ENCODE data around the gene FALEC.

The FALEC gene

DNA sequence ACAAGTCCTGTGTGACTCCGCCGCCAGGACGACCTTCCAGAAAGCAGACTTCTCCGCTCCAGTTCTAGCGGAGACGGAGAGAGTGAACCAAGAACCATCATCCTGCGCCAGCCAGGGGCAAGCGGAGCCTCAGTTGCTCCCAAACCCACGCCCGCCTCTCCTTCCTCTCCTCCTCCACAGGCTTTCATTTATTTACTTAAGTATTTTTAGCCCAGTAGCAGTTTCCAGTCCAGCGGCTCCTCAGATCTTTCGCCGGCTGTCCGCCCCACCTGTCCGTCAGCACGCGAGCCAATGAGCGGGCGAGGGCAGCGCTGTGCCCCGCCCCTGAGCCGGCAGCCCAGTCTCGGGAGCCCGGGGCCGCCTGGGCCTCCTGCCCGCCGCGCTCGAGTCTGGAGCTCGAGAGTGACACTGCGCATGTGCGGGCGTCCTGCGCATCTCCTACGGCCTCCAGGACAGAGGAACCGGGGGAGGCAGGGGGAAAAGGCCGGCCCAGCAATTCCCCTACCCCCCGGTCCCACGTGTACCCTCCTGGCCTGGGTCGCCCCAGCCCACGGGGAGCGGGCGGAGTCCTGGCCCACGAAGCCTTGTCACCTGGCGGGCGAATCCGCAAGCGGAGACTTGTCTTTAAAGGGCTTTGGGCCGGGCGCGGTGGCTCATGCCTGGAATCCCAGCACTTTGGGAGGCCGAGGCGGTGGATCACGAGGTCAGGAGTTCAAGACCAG lies at the start of gene FALEC:
TSS of gene FALEC (plus strand) at position 425 of the 722 bp plus-strand sequence.
- DNase-seq: peak; percentile 99

DNA sequence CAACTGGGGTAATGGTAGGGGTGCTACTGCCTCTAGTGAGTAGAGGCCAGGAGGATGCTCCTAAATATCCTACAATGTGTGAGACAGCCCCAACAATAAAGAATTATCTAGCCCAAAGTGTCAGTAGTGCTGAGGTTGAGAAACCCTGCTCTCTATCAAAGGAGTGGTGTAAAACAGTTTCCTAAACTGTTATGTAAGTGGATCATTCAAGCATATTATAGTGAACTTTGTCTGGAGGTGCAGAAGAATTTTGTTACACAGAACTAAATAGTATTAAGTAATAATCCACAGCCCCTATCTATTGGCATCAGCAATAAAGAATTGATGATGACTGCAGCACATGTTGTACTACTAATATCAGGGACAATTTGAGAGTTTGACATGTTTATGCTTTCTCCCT lies 48.6 kb upstream of the FALEC start:
- no peak for DNase-seq

DNA sequence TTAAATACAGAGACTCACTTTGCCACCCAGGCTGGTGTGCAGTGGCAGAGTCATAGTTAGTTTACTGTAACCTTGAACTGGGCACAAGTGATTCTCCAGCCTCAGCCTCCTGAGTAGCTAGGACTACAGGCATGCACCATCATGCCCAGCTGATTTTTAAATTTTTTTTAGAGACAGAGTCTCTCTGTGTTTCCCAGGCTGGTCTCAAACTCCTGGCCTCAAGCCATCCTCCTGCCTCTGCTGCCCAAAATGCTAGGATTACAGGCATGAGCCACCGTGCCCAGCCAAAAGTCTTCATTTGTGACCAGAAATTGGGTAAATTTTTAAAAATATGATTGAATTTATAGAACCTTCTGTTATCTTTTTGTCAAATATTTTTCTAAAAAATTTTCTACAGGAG lies 46.3 kb upstream of the FALEC start:
- DNase-seq: no peak

DNA sequence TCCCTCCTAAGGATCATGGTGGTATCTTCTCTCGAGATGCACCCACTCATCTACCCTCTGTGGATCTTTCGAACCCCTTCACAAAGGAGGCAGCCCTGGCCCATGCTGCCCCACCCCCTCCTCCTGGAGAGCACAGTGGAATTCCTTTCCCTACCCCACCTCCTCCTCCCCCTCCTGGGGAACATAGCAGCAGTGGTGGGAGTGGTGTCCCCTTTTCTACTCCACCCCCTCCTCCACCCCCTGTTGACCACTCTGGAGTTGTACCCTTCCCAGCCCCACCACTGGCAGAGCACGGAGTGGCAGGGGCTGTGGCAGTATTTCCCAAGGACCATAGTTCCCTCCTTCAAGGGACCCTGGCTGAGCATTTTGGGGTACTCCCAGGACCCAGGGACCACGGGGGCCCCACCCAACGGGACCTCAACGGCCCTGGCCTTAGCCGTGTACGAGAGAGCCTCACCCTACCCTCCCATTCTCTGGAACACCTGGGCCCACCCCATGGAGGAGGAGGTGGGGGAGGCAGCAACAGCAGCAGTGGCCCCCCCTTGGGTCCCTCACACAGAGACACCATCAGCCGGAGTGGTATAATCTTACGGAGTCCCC lies 42.9 kb upstream of the FALEC start:
- DNase-seq: no peak

DNA sequence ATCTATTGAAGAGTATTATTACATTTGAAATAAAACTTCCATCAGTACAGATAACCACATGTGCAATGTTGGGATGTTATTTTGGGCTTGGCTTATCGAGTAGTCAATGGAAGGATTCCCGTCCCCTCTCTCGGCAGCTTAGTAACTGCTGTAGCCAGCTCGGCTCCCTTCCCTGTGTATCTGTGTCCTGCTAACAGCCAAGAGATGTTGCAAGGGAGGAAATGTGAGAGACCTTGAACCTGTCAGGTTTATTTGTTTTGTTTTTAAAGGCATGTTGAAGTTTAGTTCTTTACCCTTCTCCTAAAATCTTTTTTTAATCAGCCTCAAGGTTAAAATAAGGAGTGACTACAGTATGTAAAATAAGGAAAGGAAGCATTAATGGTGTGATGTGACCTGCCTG lies 41.9 kb upstream of the FALEC start:
- DNase-seq: peak; percentile 73

DNA sequence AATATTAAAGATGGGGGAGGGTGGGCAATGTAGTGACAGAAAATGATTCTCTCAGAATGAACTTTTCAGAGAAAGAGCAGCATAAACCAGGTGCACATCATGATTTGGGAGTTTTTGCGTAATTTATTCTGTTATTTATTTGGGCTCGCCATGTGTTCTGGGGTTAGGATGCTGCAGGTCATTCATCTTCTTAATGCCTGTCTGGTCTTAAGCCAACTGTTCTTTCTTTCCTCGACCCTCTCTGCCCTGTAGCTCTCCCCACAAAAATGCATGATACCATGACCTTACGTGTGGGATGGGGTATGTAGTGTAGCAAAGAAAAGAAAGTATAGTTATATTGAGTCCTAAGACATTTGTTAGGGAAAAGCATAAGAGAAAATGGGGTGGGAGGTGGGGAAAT lies 40.7 kb upstream of the FALEC start:
- peak; percentile 75 for DNase-seq

DNA sequence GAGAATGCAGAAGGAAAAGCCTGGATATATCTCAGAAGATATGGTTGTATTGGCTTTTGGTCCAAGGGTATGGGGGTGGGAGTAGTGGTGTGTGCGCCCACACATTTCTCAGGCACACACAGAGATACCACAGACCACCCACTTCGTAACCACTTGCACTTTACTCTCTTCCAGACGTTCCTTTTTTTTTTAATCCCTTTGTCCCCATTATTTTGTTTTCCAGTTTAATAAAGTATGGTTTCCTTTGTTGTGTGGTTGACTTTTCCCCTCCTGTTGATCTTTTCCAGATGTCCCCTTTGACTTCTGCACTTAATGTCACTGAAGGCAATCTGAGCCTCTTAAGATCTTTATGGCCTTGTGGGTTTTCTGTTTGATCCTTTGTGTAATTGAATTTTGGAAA lies 38.8 kb upstream of the FALEC start:
- DNase-seq: peak; percentile 91

DNA sequence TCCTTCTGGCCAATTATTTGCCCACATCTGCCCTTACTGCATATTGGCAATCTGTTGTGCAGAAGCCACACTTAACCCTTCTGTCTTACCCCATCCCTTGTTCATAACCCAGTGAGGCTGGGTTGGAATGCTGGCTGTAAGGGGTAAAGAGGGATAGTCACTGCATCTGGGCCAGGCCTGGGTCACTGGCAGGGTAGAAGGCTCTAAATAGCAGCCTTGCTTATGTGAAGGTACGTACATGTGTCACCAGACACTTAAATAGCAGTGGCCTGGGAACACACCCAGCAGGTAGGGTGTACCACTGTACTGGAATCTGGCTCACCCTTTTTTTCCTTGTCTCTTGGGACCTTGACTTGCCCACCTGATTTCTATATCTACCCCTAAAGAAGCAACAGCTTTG lies 38.2 kb upstream of the FALEC start:
- peak; percentile 73 for DNase-seq

DNA sequence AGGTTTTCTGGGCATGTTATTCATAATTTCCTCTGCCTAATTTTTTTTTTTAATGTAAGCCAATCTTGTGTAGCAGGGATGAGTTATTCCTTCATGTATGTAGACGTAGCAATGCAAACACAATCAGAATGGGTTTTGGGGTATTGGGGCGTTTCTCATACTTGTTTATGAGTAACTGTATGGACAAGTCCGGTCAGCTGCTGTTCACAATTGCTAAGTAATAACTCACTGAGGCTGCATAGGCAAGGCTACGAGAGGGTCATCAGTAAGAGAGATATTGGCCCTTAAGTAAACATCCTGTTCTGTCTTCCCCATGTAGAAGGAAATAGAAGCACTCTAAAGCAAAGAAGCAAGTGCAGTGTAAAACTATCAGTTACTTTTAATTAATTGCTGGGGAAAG lies 37.8 kb upstream of the FALEC start:
- peak; percentile 23 for DNase-seq

DNA sequence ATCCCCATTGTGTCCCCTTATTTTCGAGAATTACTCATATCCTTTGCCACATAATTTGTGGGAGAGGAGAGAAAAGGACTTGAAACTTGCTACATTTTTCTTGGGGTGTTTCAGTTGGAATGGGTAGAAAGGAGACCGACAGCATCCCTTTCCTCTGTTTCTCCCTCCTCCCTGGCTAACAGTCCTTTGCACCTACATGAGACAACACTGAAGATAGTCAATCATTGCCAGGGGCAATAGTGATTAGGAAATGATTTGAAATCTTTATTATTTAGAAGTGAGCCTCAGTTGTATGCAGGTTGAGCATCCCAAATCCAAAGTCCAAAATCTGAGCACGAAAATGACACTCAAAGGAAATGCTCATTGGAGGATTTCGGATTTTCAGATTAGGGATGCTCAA lies 36.2 kb upstream of the FALEC start:
- DNase-seq: no peak

DNA sequence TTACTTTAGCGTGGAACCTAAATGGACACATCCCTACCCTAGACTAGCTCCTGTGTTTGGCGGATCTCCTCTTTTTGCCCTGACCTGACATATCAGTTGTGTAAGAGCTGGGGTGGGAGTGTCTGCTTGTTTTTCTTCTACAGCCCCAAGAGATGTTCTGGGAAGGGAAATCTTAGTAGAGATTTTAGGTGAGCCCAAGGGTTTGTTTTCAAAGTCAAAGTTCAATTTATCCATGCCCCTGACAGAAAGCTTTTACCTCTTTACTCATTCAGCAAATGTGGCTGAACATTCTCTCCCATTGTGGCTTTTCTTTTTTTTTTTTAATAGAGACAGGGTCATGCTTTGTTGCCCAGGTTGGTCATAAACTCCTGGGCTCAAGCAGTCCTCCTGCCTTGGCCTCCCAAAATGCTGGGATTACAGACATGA lies 35.6 kb upstream of the FALEC start:
- DNase-seq: no peak

DNA sequence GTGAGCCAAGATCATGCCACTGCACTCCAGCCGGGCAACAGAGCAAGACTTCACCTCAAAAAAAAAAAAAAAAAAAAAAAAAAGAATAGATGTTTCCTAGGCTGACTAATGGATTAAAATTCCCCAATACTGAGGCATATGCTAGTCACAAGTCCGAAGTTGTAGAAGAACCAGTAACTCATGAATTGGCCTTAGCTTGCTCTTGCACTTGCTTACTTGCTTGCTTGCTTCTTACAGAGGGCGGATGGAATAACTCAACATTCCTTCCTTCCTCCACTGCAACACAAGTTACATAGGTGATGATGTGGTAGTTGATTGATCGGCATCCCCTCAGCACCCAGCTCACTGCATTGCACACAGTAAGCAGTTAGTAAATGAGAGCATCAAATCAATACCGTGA lies 31.1 kb upstream of the FALEC start:
- DNase-seq: no peak

DNA sequence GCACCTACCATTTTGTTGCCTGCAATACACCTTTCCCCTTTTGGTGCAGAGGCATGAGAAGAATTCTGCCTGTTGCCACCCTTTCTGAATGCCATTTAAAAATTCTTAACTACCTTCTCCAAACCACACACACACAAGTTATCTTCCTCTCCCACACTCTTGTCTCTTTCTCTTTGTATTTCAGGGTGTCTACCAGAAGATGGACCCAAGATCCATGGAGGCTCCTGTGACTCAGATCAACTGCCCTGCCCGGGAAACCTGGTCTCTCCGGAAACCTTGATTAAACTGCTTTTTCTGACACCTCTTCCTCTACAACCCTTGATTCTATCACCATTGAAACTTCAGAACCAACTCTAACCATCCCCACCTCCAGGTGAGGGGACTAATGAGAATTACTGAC lies 30.7 kb upstream of the FALEC start:
- DNase-seq: peak; percentile 30

DNA sequence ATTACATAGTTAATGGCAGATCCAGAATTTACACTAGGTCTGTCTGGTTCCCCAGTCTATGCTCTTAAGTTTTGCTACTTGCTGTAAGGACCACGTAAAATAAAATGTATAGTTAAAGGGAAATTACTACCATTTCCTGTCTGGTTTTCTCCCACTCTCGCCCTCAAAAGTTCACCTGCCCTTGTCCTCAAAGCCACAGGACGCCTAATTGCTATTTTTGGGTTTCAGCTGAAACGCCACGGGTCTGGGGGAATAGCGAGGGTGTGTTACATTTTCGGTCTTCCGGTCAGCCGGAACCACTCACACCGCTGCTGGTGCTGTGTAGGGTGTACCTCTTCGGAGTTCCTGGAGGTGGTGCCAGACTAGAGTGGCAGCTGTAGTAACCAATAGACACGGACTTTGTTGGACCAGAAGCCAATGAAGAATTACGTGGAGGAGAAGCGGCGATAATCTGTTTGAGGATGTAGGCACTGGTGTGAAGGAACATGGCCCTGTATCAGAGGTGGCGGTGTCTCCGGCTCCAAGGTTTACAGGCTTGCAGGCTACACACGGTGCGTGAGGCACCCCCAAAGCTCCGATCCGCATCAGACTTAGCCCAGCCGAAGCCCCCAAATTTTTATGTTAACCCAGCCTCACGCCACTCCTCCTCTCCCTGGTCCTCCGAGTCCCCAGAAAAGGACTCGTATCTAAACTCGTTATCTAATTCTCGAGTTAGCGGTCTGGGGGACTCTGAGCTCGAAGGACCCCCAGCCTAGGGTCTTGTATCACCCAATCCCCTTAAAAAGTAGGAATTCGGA lies 28.4 kb upstream of the FALEC start, which contains the start of gene TARS2:
TSS of gene TARS2 (plus strand) at position 454 of the 797 bp plus-strand sequence. CDS start at position 486, 32 bp downstream.
- DNase-seq: peak; percentile 100

DNA sequence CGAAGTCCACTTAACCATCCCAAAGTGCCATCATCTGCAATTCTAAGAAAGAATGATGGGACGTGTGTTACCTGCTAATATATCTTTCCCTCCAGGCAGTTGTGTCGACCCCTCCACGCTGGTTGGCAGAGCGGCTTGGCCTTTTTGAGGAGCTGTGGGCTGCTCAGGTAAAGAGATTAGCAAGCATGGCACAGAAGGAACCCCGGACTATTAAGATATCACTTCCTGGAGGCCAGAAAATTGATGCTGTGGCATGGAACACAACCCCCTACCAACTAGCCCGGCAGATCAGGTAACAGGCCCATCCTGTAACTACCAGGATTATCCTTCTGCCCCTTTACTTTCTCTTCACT lies 27.8 kb upstream of the FALEC start:
- peak; percentile 43 for DNase-seq

DNA sequence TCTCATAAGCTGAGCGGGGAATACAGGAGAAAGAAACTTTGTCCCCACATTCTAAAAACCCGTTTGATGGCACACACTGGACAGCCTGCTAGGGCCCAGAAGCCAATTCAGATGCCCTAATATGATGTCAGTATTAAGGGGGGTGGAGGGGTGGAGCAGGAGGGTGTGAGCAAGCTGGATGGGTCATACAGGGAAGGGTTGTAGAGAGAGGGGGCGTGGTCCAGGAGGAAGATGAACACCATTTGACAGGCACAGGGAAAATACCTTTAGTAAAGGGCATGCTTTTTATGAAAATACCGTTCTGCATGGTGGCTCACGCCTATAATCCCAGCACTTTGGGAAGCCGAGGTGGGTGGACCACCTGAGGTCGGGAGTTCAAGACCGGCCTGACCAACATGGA lies 22.4 kb upstream of the FALEC start:
- no peak for DNase-seq

DNA sequence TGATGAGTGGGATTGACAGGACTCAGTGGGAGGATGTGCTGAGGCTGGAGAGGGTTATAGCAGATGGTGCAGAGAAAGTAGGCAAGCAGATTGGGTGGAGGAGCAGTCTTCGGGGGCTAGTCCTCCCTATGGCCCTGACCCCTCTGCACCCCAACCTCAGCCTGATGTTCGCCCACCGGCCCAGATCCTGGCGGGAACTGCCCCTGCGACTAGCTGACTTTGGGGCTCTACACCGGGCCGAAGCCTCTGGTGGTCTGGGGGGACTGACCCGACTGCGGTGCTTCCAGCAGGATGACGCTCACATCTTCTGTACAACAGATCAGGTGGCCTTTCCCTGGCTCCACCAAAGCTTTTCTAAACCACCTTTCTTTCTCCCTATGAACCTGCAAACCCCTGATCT lies 17.2 kb upstream of the FALEC start:
- no peak for DNase-seq

DNA sequence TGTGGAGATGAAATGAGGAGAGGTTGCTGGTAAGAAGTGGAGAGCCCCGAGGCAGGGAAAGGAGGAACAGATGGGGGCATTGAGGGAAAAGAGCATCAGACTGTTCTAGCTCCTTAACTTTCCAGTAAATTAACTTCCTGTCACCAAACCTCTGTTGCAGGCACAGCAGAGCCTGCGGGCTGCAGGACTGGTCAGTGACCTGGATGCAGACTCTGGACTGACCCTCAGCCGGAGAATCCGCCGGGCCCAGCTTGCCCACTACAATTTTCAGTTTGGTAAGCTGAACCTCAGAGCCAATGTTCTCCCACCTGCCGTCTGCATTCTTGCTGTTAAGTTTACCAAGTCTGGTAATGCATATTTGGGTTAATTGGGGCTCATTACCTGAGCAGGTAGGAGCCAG lies 10.1 kb upstream of the FALEC start:
- no peak for DNase-seq

DNA sequence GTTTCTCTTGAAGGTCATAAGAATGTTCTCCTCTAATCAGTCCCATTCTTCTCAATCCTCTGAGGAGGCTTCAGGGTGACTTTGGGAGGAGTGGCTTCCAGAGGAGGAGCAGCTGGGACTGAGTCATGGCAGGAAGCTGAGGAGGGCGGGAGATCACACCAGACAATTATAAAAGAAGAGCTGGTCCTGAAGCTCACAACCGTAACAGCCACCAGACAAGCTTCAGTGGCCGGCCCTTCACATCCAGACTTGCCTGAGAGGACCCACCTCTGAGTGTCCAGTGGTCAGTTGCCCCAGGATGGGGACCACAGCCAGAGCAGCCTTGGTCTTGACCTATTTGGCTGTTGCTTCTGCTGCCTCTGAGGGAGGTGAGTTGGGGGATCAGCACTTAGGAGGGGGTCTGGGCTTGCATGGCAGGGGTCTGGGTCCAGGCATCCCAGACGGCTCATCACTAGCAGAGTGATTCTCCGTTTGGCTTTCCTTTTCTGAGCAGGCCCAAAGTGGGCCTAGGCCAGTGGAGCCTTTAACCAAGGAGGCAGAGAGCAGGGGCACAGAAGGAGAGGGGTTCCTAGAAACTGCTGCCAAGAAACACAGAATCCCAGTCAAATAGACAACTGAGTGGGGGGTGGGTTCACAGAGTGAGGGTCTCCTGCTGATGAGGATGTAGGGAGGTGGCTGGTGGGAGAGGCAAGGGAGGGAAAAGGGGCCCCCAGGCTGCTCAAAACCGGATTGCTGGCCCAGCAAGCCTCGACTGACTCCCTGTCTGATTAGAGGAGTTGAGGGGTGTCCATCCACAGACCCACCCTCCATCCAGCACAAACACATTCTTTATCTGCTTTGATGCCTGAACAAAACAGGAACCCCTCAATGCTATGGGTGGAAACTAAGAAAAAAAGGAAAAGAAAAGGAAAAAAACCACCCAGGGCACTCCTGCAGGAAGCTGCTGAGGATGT lies 7.4 kb upstream of the FALEC start, which contains the start of gene ECM1:
TSS of gene ECM1 (plus strand) at position 198 of the 953 bp plus-strand sequence. CDS start at position 299, 101 bp downstream.
- DNase-seq: peak; percentile 22

DNA sequence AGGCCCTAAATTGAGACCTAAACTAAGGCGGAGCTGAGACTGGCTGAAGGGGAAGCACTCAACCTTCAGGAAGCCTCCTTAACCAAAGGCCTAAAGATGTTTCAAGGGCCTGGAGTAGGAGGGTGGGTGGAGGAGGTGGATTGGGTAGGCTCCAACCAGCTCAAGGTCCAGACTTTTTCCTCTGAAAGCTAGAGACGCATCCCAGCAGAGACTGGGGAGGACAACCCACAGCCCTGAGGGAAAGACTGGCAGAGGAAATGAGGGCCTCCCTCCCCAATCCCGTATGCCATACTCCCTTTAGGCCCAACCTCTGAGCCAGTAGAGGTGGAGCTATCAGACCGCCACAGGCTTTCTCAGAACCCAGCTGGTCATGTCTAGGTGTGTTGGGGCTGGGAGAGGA lies 6.6 kb upstream of the FALEC start:
- no peak for DNase-seq

DNA sequence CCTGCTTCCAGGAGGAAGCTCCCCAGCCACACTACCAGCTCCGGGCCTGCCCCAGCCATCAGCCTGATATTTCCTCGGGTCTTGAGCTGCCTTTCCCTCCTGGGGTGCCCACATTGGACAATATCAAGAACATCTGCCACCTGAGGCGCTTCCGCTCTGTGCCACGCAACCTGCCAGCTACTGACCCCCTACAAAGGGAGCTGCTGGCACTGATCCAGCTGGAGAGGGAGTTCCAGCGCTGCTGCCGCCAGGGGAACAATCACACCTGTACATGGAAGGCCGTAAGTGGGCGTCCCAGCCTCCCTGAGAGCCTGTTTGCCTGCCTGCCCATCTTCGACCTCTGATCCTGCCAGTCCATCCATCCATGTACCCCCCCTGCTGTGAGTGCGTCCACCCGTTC lies 4.0 kb upstream of the FALEC start:
- no peak for DNase-seq

DNA sequence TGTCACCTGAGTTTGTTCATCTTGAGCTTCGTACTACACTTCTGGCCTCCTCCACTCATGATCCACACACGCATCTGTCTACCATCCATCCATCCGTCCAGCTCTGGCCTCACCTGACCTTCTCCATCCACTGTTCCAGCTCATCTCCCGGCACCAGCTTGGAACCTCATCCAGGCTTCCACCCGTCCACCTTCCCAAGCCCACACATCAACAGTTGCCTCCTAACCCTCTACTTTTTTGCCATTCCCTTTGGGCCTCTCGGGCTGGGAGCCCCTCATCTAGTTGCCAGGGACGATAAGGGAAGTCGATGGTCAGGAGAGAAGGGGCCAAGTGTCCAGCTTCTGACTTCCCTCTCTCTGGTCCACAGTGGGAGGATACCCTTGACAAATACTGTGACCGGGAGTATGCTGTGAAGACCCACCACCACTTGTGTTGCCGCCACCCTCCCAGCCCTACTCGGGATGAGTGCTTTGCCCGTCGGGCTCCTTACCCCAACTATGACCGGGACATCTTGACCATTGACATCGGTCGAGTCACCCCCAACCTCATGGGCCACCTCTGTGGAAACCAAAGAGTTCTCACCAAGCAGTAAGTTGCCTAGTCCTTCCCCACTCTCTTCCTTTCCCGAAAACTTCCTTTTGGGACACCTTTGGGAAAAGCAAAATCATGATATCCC lies 3.4 kb upstream of the FALEC start:
- DNase-seq: no peak

Data from NCI-H82 (cell line).